Measurements from ENCODE around the gene CDH13. TPM values are rescaled to one million over a fixed set of nuclear protein-coding genes. Genes with fewer than 3 reads are reported as not detected.

CDH13 gene
- total RNA-seq, 1 donor from 2014 or later: 45.1 TPM

DNA sequence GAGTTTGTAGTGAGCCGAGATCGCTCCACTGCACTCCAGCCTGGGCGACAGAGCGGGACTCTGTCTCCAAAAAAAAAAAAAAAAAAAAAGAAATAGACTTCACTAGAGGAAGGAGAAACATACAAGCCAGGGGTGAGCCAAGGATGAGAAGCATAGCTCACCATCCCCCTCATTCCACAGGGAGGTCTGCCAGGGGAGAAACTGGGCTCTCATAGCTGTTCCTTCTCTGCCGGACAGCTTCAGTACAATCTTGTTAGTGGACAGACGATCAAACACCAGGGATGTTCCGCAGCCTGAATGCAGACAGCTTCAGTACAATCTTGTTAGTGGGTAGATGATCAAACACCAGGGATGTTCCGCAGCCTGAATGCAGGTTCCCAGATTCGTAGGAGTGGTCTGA, 509.6 kb downstream of the CDH13 start:
- Mint-ChIP-seq H3K27me3 (ENCODE audit: low read depth) (no peaks in the 10 kb centered on the region), H3K36me3 (ENCODE audit: low read depth) (no peaks in the 10 kb centered on the region), H3K27ac (ENCODE audit: unreplicated experiment) (no peak overlapping the region), H3K4me1 (ENCODE audit: low read depth) (peaks cover 12% of the 10 kb centered on the region), H3K4me3 (ENCODE audit: unreplicated experiment) (no peak overlapping the region), H3K9me3 (ENCODE audit: low read depth) (no peaks in the 10 kb centered on the region)
- no peak for DNase-seq (ENCODE audit: low spot score)
- TF ChIP-seq, protein P1, sequence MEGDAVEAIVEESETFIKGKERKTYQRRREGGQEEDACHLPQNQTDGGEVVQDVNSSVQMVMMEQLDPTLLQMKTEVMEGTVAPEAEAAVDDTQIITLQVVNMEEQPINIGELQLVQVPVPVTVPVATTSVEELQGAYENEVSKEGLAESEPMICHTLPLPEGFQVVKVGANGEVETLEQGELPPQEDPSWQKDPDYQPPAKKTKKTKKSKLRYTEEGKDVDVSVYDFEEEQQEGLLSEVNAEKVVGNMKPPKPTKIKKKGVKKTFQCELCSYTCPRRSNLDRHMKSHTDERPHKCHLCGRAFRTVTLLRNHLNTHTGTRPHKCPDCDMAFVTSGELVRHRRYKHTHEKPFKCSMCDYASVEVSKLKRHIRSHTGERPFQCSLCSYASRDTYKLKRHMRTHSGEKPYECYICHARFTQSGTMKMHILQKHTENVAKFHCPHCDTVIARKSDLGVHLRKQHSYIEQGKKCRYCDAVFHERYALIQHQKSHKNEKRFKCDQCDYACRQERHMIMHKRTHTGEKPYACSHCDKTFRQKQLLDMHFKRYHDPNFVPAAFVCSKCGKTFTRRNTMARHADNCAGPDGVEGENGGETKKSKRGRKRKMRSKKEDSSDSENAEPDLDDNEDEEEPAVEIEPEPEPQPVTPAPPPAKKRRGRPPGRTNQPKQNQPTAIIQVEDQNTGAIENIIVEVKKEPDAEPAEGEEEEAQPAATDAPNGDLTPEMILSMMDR (IDR thresholded peaks at IDR 0.05): no peak

DNA sequence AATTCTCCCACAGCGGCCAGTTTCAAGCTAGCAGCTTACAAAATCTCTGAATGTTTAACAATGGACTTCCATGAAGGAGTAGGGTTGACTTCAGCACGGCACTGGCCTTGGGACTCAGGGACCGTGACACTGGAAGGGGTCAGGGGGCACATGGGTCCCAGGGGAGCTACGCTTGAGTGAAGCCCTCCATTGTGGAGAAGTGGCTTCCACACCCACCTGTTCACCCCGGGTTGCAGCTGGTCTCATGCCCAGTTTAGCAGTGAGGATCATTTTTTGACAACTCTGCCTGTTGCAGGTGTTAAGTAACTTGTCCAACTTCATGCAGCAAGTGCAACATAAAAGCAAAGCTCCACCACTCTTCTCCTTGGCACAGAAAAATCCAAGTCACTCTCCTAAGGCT, 510.2 kb downstream of the CDH13 start:
- TF ChIP-seq, protein P1 (IDR thresholded peaks at IDR 0.05): no peak
- H3K27me3 Mint-ChIP-seq (ENCODE audit: low read depth): no peaks in the 10 kb centered on the region
- no peaks in the 10 kb centered on the region for H3K36me3 Mint-ChIP-seq (ENCODE audit: low read depth)
- DNase-seq (ENCODE audit: low spot score): no peak
- peak overlapping the region; percentile 70 for H3K4me3 Mint-ChIP-seq (ENCODE audit: unreplicated experiment)
- no peak overlapping the region for H3K27ac Mint-ChIP-seq (ENCODE audit: unreplicated experiment)
- H3K4me1 Mint-ChIP-seq (ENCODE audit: low read depth): peaks cover 12% of the 10 kb centered on the region
- no peaks in the 10 kb centered on the region for H3K9me3 Mint-ChIP-seq (ENCODE audit: low read depth)

DNA sequence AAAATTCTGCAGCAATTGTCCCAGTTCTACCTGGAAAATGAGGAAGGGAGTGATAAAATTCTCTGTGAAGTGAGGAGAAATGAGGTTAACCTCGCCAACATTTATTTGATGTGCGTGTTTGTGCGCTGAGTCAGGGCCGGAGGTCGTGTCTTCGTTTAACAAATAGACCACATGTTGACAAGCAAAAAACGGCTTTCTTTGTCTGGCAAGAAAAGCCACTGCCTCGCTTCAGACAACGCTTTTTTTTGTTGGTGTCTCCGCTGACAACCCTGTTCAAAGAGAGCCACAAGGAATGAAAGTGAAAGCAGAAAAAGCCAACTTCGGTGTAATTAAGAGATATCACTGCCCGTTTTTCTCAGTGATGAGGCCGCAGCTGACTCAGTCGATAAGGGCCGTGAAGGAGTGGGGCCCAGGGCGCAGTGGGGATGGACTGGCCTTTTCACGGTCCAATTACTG, 510.6 kb downstream of the CDH13 start:
- TF ChIP-seq, protein P1 (IDR thresholded peaks at IDR 0.05): no peak
- DNase-seq (ENCODE audit: low spot score): no peak
- Mint-ChIP-seq H3K27ac (ENCODE audit: unreplicated experiment) (peak overlapping the region; percentile 78), H3K9me3 (ENCODE audit: low read depth) (no peaks in the 10 kb centered on the region), H3K4me1 (ENCODE audit: low read depth) (peaks cover 12% of the 10 kb centered on the region), H3K36me3 (ENCODE audit: low read depth) (no peaks in the 10 kb centered on the region), H3K4me3 (ENCODE audit: unreplicated experiment) (peak overlapping the region; percentile 70), H3K27me3 (ENCODE audit: low read depth) (no peaks in the 10 kb centered on the region)

DNA sequence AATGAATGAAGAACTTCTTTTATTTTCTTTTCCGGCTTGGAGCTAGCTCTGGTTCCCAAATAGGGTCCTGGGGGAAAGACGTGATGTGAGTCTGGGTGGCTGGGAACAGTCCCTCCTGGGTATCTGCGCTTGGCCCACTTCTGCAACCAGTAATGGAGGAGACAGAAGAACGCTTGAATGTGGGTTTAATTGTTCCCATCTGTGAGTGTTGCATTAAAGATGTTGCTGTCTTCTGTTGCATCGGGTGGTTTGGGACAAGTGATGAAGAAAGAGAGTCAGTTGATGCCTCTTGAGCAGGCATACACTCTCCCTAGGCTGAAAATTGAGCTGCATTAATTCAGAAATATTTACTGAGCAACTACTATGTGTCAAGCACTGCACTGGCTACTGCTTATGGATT, 511.1 kb downstream of the CDH13 start:
- Mint-ChIP-seq H3K9me3 (ENCODE audit: low read depth) (no peaks in the 10 kb centered on the region), H3K36me3 (ENCODE audit: low read depth) (no peaks in the 10 kb centered on the region), H3K27me3 (ENCODE audit: low read depth) (no peaks in the 10 kb centered on the region), H3K27ac (ENCODE audit: unreplicated experiment) (peak overlapping the region; percentile 78), H3K4me3 (ENCODE audit: unreplicated experiment) (peak overlapping the region; percentile 70), H3K4me1 (ENCODE audit: low read depth) (peaks cover 12% of the 10 kb centered on the region)
- DNase-seq (ENCODE audit: low spot score): no peak
- TF ChIP-seq, protein P1 (IDR thresholded peaks at IDR 0.05): no peak

DNA sequence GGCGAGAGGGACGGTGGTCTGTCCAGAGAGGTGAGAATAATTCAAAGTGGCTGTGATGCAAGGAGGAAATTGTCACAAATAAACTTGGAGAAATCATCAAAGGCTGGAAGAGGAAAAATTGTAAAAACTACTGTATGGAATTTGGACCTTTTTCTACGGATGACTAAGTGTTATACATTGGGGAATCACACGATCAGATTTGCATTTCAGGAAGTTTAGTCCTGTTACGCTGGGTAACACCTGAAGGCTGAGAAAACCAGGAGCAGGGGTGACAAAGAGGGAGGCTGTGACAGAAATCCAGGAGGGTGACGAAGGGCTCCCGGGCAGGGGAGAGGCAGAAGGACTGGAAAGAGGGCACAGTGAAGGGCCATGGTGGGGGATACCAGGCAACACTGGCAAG, 511.7 kb downstream of the CDH13 start:
- no peaks in the 10 kb centered on the region for H3K36me3 Mint-ChIP-seq (ENCODE audit: low read depth)
- H3K27ac Mint-ChIP-seq (ENCODE audit: unreplicated experiment): no peak overlapping the region
- no peaks in the 10 kb centered on the region for H3K27me3 Mint-ChIP-seq (ENCODE audit: low read depth)
- no peaks in the 10 kb centered on the region for H3K9me3 Mint-ChIP-seq (ENCODE audit: low read depth)
- no peak for DNase-seq (ENCODE audit: low spot score)
- TF ChIP-seq, protein P1 (IDR thresholded peaks at IDR 0.05): no peak
- H3K4me3 Mint-ChIP-seq (ENCODE audit: unreplicated experiment): no peak overlapping the region
- H3K4me1 Mint-ChIP-seq (ENCODE audit: low read depth): peaks cover 13% of the 10 kb centered on the region
